ENCODE results near the gene ADAMTS8.

Gene ADAMTS8

DNA sequence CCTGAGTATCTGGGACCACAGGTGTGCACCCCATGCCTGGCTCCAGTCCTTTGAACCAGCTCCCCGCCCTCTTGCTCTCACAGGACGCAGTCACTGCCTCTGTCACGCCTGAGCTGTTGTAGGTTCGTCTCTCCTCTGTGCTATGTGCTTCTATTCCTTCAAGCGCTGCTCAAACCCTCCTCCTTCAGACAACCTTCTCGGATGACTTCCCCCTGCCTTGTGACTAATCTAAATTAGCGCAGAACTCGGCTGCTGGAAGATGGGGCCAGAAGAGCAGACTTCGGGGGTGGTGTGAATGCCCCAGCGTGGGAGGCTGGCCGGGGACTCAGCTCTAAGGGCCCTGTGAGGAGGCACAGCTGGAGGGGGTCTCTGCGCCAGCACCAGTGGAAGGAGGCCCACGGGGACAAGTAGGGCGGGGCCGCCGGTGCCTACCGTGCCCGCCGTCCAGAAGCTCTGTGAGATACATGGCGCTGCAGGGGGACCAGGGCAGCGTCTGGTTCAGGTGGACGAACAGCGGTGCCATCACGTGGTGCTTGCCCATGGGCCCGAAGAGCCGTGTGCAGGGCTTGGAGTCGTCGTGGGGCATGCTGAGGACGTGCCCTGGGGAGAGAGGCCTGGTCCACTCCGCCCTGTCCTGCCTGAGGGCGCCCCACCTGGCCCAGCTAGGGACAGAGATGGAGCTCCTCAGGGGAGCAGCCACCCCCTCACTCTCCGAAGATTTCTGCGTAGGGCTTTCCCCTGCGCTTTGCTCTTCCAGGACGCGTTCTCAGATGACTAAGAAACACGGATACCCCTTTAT lies 12.5 kb downstream of the ADAMTS8 start:
- DNase-seq, result no peak

DNA sequence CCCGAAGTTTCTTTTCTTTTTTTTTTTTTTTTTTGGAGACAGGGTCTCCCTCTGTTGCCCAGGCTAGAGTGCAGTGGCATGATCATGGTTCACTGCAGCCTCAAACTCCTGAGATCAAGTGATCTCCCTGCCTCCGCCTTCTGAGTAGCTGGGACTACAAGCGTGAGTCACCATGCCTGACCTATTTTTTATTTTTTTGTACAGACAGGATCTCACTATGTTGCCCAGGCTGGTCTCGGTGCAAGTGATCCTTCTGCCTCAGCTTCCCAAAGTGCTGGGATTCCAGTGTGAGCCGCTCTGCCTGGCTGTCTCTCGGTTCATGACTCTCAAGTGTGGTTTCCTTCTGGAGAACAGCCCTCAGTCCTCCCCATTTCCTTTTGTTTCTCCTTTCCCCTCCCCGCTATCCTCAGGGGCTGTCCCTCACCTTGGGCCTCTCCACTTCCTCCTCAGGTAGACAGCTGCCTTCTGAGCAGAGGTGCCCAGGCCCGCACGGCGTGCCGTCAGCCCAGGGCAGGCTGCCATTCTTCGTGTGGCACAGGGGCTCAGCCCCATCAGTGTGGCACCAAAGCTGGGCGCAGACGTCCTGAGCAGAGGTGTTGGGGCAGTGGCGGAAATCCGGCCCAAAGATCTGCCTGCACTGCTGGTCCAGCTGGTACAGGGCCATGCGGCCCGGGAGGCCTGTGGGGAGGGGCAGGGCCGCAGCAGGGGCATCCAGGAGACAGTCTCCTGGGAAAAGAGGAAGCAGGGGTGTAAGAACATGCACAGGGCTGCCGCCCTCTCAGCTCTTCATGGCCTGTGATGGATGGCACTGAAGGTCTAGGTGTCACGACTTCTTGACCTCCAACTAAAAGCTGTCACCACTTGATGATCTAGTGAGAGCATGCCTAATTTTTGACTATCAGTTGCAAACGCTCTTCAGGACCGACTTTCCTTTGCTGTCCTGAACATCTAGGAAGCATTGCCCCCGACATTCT lies 14.0 kb downstream of the ADAMTS8 start:
- no peak for DNase-seq

DNA sequence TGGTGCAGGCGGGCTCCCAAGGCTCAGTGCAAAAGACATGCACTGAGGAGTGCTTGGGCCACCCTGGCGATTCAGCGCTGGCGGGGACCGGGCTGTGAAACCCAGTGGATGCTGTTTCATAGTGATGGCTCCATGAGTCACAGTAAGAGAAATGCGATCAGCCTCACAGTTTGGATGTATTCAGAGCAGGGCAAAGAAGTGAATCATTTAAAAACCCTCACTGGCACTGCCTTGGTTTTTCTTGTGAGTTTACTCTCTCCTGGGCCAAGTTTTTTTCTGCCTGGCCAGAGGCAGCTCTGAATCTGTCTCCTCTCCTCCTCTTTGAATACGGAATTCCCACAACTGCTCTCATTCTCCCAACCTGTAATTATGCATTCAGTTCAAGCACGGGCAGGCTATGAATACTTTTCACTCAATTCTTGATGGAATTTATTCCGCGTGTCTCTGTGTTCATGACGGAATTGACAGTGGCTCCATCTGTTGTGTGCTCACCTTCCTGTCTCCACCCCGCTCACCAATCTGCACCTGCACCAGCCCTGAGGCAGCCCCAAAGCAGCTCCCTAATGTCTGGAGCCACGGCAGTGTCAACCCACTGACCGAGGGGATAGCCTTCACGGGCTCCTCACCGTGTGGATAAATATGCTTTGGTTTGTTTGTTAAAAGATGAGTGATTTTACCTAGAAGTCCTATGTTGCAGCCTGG lies 14.9 kb downstream of the ADAMTS8 start:
- no peak for DNase-seq

DNA sequence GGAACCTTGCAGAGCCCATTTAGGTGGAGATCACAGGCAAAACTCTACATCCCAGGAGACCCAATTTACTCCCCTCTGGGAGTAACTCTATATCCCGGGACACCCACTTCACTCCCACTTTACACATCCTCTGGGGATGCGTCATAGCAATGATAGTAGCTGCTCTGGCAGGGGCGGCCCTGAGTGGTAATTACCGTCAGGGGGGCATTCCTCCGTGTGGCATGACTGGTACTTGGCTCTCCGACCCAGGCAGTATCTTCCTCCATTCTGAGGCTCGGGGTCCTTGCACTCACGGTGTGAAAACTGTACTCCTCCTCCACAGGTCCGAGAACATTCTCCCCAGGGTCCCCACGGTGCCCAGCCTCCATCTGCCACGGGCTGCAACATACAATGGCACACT lies 17.2 kb downstream of the ADAMTS8 start:
- no peak for DNase-seq

DNA sequence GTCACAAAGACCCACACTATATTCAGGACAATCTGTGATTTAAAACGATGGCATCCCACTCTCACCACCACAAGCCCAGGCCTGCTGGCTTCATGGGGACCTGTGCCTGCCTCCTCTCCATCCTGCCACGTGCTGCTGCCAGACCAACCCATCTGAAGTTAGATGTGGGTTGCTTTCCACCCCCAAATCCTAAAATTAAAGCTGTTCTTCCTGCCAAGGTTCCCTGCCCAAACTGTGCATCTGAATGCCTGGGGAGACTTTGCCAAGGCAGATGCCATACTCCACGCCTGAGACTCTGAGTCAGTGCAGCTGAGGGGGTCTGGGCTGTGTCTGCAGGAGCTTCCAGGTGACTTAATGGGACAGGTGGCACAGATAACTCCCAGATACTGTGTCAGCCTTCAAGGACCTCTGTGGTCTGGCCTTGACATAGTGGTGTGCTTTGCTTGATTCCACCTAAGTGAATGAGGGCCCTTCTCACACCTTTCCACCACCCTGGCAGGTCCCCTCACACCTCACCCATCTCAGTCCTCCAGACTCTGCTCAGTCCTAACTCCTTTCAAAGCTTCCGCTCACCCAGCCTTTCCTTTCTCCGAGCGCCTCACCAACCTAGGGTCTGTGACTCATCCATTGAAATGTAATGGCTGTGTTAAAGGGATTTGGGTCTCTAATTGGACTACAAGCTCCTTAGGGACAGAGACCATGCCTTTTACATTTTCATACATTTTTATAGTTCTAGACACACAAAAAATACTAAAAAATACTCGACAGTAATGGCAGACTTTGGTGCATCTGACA lies 18.6 kb downstream of the ADAMTS8 start:
- no peak for DNase-seq

DNA sequence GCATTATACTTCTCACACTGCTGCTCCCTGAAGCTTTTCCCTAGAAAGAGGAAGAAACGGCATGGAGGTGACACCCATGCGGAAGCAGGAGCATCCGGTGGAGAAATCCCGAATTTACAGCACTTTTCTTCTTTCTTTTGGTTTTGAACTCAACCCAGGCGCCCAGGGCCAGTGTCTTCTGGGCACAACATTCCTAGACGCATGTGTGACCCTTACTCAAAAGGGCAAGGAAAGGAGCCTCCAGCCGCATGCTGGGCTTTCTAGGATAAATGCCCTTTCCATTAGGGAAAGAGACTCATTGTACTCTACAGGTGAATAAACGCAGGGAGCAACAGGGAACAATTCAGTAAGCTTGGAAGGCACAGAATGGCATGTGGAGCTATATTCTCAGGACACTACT lies 19.5 kb downstream of the ADAMTS8 start:
- DNase-seq, result no peak

DNA sequence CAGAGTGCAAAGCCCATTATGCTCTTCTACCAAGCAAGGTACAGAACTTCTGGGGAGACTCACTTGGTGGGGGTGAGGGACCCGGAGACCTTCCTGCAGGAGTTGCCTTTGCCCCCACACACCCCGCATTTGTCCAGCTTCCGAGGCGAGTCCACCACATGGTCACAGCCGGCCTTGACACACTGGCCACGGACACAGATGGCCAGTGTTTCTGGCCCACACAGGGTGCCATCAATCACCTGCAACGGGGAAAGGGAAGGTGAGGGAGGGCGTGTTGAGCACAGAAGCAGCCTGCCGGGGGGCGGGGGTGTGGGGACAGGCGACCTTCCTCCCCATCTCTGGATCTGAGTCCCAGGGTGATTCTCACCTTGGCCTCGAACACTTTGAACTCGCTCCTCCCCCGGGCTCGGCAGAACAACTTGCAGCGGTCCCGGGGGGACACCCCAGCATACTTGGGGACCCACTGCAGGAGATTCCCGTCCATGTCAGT lies 20.0 kb downstream of the ADAMTS8 start:
- no peak for DNase-seq

DNA sequence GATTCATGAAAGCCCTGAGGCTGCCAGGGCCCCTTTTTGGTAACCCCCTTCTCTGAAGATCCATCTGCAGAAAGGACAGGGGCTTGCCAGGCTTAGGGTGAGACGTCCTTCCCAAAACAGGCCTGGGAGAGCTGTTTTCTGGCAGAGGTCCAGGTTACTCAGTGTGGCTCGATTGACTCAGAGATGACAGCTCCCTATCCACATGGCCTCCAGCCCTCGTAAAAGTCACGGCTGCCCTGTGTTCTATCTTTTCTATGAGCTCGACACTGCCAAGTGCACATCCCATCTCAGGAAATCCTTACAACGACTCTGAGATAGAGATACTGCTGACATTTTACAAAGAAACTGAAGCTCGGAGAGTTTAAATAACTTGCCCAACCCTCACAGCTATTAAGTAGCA lies 20.4 kb downstream of the ADAMTS8 start:
- no peak for DNase-seq

DNA sequence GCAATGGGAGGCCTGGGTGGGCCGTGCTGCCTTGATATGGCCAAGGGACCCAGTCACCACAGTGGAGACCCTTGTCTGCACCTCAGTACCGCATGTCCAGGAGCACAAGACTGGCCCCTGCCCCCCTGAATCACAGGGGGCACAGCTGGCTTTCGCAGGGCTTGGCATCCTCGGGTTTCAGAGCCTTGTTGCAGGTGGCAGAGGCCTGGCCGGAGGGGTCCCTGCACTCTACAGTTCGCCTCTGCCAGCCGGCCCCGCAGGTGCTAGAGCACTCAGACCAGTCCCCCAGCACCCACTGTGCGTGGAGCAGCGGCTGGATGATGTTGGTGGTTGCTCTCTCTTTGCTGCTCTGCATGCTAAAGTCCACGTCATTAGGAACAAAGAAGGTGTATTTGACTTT lies 23.0 kb downstream of the ADAMTS8 start:
- DNase-seq, result no peak

DNA sequence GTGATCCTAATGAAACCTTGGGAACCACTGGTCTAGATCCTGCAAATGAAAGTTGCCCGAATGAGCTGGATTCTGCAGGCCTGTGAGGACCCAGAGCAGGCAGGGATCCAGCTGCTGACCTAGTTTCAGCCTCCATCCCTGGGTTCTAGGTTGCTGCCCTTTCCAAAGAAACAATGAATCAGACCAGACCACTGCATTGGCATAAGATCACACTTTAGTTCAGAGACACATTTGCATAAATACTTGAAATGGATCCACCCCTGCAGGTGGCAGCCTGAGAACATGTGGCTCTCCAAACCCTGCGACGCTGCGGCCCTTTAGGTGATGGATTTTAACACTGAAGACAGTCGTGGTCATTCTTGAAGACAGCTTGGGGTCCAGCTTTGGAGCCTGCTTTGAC lies 23.7 kb downstream of the ADAMTS8 start:
- no peak for DNase-seq

DNA sequence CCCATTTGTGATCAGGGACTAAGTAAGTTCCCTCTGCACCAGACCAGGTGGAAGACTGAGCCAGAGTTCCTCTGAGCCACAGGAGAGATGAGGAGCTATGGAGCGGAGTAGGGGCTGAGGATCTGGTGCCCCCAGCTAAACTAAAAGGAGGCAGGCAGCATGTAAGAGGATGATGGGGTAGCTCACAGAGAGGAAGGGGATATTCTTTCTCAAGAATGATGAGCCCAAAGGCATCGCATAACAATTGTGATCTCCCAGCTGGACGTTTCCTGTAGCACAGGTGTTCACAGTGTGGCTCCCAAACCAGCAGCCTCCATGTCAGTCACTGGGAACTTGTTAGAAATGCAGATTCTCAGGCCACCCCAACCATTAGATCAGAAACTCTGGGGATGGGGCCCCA lies 24.4 kb downstream of the ADAMTS8 start:
- no peak for DNase-seq

DNA sequence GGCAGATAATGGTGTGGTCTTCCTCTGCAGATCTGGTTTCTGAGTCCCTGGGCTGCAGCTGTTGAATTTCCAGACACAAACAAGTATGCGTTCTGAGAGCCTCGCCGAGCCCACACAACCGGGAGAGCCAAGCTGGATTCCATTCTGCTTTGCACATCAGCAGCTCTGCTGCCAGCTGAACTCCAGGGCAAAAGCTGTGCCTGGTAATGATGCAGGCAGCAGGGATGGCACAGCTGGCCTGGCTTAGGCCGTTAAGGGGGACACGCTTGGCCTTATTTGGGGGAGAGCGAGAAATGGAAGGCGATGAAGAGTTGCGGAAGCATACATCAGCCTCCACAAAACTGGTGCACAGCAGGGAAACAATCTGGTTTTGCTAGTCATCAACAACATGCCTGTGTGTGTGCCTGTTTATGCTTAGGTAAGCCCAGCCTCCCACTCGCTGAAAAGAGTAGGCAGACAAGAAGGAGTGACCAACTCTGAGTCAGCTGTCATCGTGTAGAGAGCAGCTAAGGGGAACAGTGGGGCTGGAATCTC lies 25.1 kb downstream of the ADAMTS8 start:
- no peak for DNase-seq

DNA sequence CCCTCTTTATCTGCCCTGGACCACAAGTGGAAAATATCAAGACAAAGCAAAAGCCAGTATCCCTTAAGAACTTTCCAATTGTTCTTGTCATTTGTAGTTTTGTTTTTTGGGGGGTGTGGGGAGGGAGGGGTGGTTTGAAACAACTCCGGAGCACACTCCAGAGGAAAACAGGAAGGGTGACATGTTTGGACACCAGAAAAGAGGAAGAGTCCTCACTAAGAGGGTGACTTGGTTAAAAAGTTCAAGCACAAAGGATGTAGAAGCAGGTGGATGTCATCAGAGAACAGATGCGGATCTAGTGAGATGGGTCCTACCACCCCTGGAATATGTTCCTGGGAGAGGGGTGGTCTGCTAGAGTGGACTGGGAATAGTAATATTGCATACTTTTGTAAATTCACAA lies 25.8 kb downstream of the ADAMTS8 start:
- DNase-seq, result no peak

DNA sequence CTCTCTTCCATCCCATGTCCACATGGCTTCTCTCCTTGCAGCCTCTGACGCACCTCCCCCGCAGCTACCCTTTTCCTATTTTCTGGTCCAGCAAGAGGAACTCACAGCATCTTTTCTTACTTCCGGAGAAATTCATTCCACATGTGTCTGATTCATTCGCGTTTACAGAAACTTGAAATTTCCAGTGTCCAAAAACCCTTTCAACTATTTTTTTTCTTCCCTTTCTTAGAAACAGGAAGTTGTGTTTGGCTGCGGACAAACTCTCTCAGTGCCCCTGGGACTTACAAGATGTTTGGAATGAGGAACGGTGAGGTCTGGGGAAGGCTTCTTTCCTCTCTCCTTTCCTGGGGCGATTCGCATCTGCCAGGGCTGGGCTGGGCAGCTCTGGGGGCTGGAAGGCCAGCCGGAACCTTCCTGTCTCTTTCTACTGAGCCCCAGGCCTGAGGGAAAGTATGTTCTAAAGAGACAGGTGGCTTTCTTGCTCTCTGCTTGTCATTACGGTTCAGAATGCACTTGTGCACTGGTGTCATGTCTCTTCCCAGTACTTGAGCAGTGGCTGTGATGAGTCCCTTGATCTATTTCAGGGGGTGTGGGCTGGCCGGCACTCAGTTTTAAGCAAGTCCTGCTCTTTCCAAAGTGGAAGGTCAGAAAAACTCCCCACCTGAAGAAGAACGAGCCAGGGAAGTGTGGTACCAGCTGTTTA lies 27.5 kb downstream of the ADAMTS8 start:
- DNase-seq, result no peak

DNA sequence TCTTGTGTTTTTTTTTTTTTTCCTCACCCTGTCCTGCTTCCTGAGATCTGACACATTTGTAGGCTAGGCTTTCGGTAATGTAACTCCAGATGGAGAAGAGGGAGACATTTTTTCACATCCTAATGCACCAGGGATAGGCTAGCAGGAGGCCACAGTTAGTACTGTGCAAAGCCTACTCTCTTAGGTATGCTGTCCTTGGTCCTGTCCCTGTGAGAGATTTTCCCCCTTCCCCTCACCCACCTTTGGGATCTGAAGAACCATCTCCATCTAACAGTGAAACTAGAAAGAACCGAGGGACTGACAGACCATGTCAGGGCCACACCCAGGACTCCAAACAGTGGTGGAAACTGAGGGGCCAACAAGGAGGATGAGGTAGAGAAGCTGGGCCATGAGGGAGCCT lies 29.2 kb downstream of the ADAMTS8 start:
- no peak for DNase-seq

DNA sequence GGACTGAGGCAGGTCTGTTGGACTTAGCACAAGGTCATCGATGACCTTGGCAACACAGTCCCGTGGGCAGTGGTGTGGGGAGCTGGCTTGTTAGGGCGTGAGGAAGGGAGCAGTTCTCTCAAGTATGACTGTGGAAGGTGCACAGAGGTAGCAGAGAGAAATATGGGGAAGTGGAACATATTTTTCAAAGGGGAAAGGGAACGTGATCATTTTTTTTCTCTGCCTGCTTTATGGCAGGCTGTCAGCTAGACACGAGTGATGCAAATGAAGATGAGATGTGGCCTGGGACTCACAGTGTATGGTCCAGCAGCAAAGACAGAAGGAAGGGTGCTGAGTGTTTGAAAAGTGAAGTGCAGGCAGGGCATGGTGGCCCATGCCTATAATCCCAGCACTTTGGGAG lies 30.6 kb downstream of the ADAMTS8 start:
- DNase-seq, result no peak

DNA sequence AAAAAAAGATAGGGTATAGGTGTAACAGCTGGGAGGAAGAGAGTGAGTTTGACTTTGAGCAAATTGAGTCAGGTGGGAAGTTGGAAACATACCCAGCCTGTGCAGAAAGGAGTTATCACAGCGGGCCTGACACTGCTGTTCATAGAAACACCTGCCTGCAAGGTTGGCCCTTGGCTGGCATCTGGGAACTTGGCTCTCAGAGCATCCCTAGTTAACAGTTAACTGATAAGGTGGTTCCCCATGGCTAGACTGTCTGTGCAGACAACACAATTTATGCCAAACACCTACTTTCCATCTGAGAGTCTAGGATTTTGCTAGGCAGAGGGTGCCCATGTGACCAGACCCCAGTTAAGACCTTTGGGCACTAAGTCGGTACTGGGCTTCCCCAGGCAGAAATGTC lies 31.4 kb downstream of the ADAMTS8 start:
- no peak for DNase-seq

DNA sequence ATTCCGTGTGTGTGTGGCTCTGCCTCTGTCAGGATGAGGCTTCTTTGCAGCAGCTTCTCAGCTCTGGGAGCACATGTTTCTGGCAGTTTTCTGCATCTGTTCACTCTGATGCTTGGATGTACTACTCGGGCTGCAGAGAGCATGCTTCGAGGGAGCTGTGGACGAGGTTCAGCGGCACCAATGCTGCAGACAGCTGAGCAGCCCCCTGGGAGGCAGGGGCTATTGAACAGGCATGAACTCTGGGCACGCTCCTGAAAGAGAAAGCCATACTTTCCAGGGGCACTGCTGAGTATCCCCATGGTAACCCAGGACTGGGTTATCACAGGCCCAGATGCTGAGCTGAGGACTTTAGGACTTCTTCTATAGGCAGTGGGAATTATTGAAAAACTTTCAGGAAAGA lies 33.8 kb downstream of the ADAMTS8 start:
- DNase-seq, result no peak

DNA sequence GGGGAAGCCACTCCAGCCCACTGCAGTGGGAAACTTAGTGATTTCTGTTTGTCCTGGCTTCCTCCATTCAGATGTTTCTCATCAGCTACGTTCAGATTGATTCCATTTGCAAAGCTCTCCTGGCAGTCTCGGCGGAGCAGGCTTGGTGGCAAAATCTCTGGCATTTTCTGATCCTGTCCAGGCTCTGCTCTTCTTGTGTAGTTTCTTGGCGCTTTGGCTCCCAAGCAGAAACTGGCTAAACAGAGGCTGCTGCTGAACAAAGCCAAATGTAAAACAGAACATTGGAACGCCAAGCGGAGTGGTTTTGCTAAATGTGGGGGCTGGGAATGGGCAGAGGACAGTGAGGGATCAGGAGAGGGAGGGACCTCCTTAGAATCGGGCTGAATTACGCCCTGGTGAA lies 36.7 kb downstream of the ADAMTS8 start:
- DNase-seq, result no peak

DNA sequence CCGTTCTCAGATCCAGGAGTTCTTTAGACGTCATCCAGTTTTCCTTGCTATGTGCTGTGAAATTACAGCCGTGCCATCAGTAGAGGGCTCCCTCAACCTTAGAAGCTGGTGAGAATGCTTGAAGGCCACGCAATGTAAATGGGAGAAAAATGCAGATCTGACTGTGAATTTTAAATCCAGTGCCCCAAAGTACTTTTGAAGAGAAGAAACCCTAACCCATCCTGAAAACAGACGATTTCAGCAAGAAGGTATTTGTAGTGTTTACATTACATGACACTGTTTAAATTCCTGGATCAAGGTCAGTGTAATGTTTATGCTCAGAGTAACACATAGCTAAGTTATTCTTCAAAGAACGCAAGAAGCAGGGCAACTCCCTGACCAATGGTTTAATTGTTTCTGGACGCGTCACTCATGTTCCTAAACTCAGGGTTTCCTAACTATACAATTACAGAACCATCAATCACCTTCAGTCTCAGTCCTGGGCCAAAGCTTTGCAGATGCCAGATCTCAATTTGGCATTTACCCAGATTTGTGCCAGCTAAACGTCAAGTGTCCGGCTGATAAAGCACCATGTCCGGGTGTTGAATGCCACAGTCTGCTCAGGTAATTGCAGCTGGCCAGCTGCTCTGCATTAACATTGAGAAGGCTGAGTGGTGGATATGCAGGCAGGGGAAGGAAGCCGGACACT lies 38.2 kb downstream of the ADAMTS8 start:
- DNase-seq, result no peak

All from activated CD4-positive, alpha-beta T cell treated with anti-CD3 and anti-CD28 coated beads for 1 hour (primary cell).